Hepatic stellate cell (primary cell): Measurements from ENCODE around the gene STX16.
"Not testable (repeated sequence)": the region's sequence is repeated elsewhere in the genome, so short reads cannot be mapped to it uniquely, and the experiment has no call there.

Source experiments
- DNase-seq: peaks from one replicate; pipeline ENCODE4 v3.0.0; 2011; ENCODE audit warnings: low spot score

Gene STX16

DNA sequence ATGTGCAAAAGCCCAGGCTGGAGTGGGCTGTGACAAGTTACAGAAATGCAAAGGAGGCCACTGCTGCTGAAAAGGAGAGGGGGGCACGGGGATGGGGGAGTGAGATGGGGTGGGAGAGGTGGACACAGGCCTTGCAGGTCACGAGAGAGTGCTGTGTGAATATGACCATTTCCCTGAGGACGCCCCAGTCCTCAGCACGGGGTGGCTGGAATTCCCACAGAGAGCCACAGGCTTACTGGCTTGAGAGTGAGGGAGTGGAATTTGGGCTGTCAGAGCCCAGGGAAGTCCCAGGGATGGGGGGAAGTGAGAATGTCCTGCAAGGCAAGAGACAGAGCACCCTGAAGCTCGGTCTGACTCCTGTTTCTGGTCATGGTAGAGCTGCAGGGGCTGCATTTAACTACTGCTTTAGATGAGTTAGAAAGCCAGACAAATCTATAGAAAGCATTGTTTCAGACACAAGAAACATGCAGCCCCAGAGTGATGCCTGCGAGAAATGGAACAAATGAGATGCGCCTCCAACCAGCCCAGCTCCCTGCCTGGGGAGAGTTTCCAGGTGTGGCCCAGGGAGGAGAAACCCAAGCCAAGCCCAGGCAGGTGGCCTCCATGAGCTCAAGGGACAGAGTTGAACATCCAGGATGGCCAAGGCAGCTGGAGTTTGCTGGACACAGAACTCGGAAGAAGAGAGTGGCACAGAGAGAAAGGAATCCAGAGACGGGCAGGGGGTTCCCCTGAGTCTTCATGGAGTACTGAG lies 72.0 kb downstream of the STX16 start:
- DNase-seq = no peak

DNA sequence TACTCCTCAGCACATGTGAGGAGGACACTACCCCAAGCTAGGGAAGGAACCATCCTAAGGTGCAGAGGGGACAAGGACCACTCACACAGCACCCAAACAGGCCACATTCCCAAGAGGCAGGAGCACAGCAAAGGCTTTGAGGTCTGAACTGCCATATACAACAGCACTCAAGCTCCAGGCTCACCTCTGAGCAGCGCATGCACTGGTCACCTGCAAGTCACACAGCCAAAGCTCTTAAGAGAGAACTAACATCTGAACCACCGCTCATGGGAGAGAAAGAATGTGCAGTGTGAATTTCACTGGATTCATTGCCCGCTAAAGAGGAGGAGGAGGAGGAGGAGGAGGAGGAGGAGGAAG lies 72.5 kb downstream of the STX16 start:
- no peak for DNase-seq

DNA sequence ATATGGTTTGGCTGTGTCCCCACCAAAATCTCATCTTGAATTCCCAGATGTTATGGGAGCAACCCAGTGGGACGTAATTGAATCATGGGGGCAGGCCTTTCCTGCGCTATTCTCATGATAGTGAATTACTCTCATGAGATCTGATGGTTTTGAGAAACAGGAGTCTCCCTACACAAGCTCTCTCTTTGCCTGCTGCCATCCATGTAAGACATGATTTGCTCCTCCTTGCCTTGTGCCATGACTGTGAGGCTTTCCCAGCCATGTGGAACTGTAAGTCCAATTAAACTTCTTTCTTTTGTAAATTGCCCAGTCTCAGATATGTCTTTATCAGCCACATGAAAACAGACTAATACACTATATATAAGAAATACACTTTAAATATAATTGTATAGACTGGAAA lies 75.1 kb downstream of the STX16 start:
- not testable (repeated sequence) for DNase-seq
